IMR-90 (cell line): ENCODE measurements around the gene KY.

Experiments used
- CTCF ChIP-seq: conservative IDR thresholded peaks from 2 replicates; pipeline ENCODE4 v1.5.1; 2012; ENCODE audit warnings: mild to moderate bottlenecking, low read depth, low read length, improper control_type of control experiment
- ELK1 ChIP-seq: fragments of 150-350 bp; IDR thresholded peaks from 2 replicates; pipeline ENCODE4 v1.6.1; 2016; ENCODE audit warnings: low read depth, mild to moderate bottlenecking, low read length, moderate library complexity, borderline replicate concordance
- POLR2A ChIP-seq: IDR thresholded peaks from 2 replicates; pipeline ENCODE4 v1.6.1; 2012; ENCODE audit warnings: mild to moderate bottlenecking, low read depth, low read length
- USF2 ChIP-seq: fragments of 150-350 bp; IDR thresholded peaks from 2 replicates; pipeline ENCODE4 v1.6.1; 2017; ENCODE audit warnings: mild to moderate bottlenecking, antibody characterized with exemption, low read length, low read depth

DNA sequence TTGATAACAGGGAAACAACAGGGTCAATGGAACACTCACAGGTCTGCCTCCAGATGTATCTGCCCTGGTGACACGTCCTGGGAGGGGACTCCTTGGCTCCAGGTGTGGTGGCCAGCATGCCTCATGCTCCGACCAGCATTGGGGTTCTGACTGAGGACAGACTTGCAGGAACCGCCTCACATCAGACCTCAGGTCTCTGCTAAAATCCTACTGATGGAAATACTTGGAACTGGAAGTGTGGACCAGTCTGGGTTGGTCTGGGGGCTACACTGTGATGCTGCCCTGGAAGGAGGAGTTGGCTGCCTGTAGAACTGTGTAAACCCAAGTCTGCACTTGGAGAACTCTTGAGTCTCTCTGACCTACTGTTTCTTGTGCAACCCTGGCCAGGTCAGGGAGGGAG, 17.1 kb upstream of the KY start:
- no peak for TF ChIP-seq CTCF
- TF ChIP-seq POLR2A: no peak
- no peak for TF ChIP-seq ELK1
- no peak for TF ChIP-seq USF2
